GM23338 (cell line): Measurements from ENCODE around the gene SLC24A4. TPM values are rescaled to one million over a fixed set of nuclear protein-coding genes. Genes with fewer than 3 reads are reported as not detected.

Source experiments
- ATAC-seq: fragments of 200-7000 bp; cut with Tn5 transposase; 3 replicates; pipeline ENCODE4 v1.9.1; 2020
- DNase-seq: peaks from one replicate; pipeline ENCODE4 v3.0.0-alpha.2; 2015; ENCODE audit warnings: low spot score
- H2AFZ ChIP-seq: fragments of 200-600 bp; sonication (generic); 2 replicates; pipeline ENCODE4 v1.8.0; 2016; ENCODE audit warnings: antibody characterized with exemption, mild to moderate bottlenecking, moderate library complexity
- H3F3A ChIP-seq: fragments of 200-600 bp; sonication (generic); replicated peaks from 2 replicates; pipeline ENCODE4 v1.8.0; 2017; ENCODE audit warnings: antibody characterized with exemption, mixed run types, low read depth
- H3K27ac ChIP-seq: fragments of 200-600 bp; sonication (generic); 2 replicates; pipeline ENCODE4 v1.6.1; 2016; ENCODE audit warnings: low read depth
- H3K27me3 ChIP-seq: fragments of 200-600 bp; sonication (generic); 2 replicates; pipeline ENCODE4 v1.8.0; 2016; ENCODE audit warnings: mild to moderate bottlenecking, mixed run types, moderate library complexity; ENCODE audit not compliant: insufficient read depth
- H3K36me3 ChIP-seq: fragments of 200-600 bp; sonication (generic); 2 replicates; pipeline ENCODE4 v1.8.0; 2016; ENCODE audit warnings: mild to moderate bottlenecking; ENCODE audit not compliant: insufficient read depth
- H3K4me1 ChIP-seq: fragments of 200-600 bp; sonication (generic); 2 replicates; pipeline ENCODE4 v1.8.0; 2016; ENCODE audit warnings: mild to moderate bottlenecking, moderate library complexity; ENCODE audit not compliant: insufficient read depth
- H3K4me2 ChIP-seq: fragments of 200-600 bp; sonication (generic); 2 replicates; pipeline ENCODE4 v1.7.1; 2017; ENCODE audit warnings: mixed run types
- H3K4me3 ChIP-seq: fragments of 200-600 bp; sonication (generic); 2 replicates; pipeline ENCODE4 v1.6.1; 2016; ENCODE audit warnings: mixed run types
- H3K79me2 ChIP-seq: fragments of 200-600 bp; sonication (generic); replicated peaks from 2 replicates; pipeline ENCODE4 v1.8.0; 2017; ENCODE audit warnings: mild to moderate bottlenecking; ENCODE audit not compliant: insufficient read depth
- H3K9me2 ChIP-seq: fragments of 200-600 bp; sonication (generic); 2 replicates; pipeline ENCODE4 v1.8.0; 2017; ENCODE audit not compliant: insufficient read depth
- H4K20me1 ChIP-seq: fragments of 200-600 bp; sonication (generic); replicated peaks from 2 replicates; pipeline ENCODE4 v1.8.0; 2017; ENCODE audit warnings: mild to moderate bottlenecking; ENCODE audit not compliant: insufficient read depth
- H3K27ac Mint-ChIP-seq: 2 replicates; pipeline ENCODE4 v1.8.0; 2020; ENCODE audit warnings: inconsistent platforms, mild to moderate bottlenecking, moderate library complexity, mixed read lengths
- H3K27me3 Mint-ChIP-seq: 3 replicates; pipeline ENCODE4 v1.8.0; 2022; ENCODE audit warnings: low read depth, mild to moderate bottlenecking, moderate library complexity, mixed read lengths, inconsistent platforms; ENCODE audit not compliant: insufficient read depth, poor library complexity
- H3K36me3 Mint-ChIP-seq: 3 replicates; pipeline ENCODE4 v1.8.0; 2021; ENCODE audit warnings: low read depth, mild to moderate bottlenecking, inconsistent platforms, moderate library complexity, mixed read lengths
- H3K4me1 Mint-ChIP-seq: 3 replicates; pipeline ENCODE4 v1.8.0; 2020; ENCODE audit warnings: mild to moderate bottlenecking, inconsistent platforms, mixed read lengths
- H3K4me3 Mint-ChIP-seq: 3 replicates; pipeline ENCODE4 v1.8.0; 2021; ENCODE audit warnings: moderate library complexity, mild to moderate bottlenecking, inconsistent platforms, mixed read lengths
- H3K9me3 Mint-ChIP-seq: 3 replicates; pipeline ENCODE4 v1.8.0; 2020; ENCODE audit warnings: moderate library complexity, mild to moderate bottlenecking, inconsistent platforms, mixed read lengths
- CREB1 ChIP-seq: fragments of 250-450 bp; sonication (Bioruptor Pico); IDR thresholded peaks from 2 replicates; pipeline ENCODE4 v1.5.0; 2020; ENCODE audit warnings: low read depth, mild to moderate bottlenecking, moderate library complexity
- EZH2phosphoT487 ChIP-seq: fragments of 200-600 bp; sonication (generic); IDR thresholded peaks from one replicate; pipeline ENCODE4 v1.8.1; 2018; ENCODE audit warnings: antibody characterized with exemption; ENCODE audit not compliant: unreplicated experiment
- NANOG ChIP-seq: IDR thresholded peaks from 2 replicates; pipeline ENCODE4 v1.6.1; 2016; ENCODE audit warnings: antibody characterized with exemption, borderline replicate concordance
- STAT1 ChIP-seq: IDR thresholded peaks from one replicate; pipeline ENCODE4 v1.6.1; 2016; ENCODE audit warnings: antibody characterized with exemption; ENCODE audit not compliant: unreplicated experiment
- ZNF331 ChIP-seq: fragments of 250-450 bp; sonication (Bioruptor Pico); IDR thresholded peaks from 2 replicates; pipeline ENCODE4 v1.5.0; 2020; ENCODE audit warnings: low read depth, mild to moderate bottlenecking, moderate library complexity
- polyA plus RNA-seq: library from polyadenylated mRNA; unstranded; fragments of >200 nt; fragmentation: Nextera tagmentation; extraction: Ambion mirVana; gene quantifications from 2 replicates; pipeline ENCODE4 v1.2.1, GENCODE V29; 2016
- total RNA-seq: library from RNA; depleted of rRNA; stranded (reverse); fragments of >200 nt; shearing (Covaris generic); gene quantifications from 2 replicates; pipeline ENCODE4 v1.2.3, GENCODE V29; 2014
- TF ChIP-seq, protein P1 (sequence below): fragments of 250-450 bp; sonication (Bioruptor Pico); IDR thresholded peaks from 2 replicates; pipeline ENCODE4 v1.5.0; 2020; ENCODE audit warnings: mild to moderate bottlenecking, moderate library complexity
- TF ChIP-seq, protein P2 (sequence below), 2 experiments: fragments of 200-600 bp in 1 of 2; sonication (generic) in 1 of 2; conservative IDR thresholded peaks; 2 replicates each; pipeline versions ENCODE4 v1.5.1 to v1.6.1; 2016 to 2017; ENCODE audit warnings: antibody characterized with exemption in 2 of 2, low read depth in 2 of 2, mild to moderate bottlenecking in 2 of 2, moderate library complexity in 1 of 2
- TF ChIP-seq, protein P3 (sequence below): IDR thresholded peaks from one replicate; pipeline ENCODE4 v1.6.1; 2018; ENCODE audit warnings: antibody characterized with exemption; ENCODE audit not compliant: unreplicated experiment
- TF ChIP-seq, protein P4 (sequence below): IDR thresholded peaks from 2 replicates; pipeline ENCODE4 v1.6.1; 2016; ENCODE audit warnings: antibody characterized with exemption

The SLC24A4 gene
- total and polyA plus RNA-seq, 2 experiments from 2014 or later, result 0.06 to 0.38 TPM

DNA sequence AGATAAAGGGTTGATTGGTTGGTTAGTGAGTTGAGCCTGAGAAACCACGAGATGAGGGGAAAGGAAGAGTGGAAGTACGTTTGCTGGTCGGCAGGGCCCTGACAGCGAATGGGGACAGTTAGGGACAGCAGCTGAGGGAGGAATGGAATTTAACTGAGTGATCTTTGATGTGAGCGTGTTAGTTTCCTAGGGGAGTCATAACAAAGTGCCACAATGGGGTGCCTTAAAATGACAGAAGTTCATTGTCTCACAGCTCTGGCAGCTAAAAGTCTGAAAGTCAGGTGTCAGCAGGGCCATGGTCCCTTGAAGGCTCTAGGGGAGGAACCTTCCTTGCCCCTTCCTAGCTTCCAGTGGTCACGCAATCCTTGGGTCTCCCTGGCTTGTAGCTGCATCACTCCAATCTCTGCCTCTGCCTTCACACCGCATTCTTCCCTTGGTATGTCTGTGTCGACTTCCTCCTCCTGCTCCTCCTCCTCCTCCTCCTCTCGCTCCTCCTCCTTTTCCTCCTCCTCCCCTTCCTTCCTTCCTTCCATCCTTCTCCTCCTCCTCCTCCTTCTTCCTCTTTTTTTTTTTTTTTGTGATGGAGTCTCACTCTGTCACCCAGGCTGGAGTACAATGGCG, 164.7 kb downstream of the SLC24A4 start (continued):
- TF ChIP-seq, protein P1, sequence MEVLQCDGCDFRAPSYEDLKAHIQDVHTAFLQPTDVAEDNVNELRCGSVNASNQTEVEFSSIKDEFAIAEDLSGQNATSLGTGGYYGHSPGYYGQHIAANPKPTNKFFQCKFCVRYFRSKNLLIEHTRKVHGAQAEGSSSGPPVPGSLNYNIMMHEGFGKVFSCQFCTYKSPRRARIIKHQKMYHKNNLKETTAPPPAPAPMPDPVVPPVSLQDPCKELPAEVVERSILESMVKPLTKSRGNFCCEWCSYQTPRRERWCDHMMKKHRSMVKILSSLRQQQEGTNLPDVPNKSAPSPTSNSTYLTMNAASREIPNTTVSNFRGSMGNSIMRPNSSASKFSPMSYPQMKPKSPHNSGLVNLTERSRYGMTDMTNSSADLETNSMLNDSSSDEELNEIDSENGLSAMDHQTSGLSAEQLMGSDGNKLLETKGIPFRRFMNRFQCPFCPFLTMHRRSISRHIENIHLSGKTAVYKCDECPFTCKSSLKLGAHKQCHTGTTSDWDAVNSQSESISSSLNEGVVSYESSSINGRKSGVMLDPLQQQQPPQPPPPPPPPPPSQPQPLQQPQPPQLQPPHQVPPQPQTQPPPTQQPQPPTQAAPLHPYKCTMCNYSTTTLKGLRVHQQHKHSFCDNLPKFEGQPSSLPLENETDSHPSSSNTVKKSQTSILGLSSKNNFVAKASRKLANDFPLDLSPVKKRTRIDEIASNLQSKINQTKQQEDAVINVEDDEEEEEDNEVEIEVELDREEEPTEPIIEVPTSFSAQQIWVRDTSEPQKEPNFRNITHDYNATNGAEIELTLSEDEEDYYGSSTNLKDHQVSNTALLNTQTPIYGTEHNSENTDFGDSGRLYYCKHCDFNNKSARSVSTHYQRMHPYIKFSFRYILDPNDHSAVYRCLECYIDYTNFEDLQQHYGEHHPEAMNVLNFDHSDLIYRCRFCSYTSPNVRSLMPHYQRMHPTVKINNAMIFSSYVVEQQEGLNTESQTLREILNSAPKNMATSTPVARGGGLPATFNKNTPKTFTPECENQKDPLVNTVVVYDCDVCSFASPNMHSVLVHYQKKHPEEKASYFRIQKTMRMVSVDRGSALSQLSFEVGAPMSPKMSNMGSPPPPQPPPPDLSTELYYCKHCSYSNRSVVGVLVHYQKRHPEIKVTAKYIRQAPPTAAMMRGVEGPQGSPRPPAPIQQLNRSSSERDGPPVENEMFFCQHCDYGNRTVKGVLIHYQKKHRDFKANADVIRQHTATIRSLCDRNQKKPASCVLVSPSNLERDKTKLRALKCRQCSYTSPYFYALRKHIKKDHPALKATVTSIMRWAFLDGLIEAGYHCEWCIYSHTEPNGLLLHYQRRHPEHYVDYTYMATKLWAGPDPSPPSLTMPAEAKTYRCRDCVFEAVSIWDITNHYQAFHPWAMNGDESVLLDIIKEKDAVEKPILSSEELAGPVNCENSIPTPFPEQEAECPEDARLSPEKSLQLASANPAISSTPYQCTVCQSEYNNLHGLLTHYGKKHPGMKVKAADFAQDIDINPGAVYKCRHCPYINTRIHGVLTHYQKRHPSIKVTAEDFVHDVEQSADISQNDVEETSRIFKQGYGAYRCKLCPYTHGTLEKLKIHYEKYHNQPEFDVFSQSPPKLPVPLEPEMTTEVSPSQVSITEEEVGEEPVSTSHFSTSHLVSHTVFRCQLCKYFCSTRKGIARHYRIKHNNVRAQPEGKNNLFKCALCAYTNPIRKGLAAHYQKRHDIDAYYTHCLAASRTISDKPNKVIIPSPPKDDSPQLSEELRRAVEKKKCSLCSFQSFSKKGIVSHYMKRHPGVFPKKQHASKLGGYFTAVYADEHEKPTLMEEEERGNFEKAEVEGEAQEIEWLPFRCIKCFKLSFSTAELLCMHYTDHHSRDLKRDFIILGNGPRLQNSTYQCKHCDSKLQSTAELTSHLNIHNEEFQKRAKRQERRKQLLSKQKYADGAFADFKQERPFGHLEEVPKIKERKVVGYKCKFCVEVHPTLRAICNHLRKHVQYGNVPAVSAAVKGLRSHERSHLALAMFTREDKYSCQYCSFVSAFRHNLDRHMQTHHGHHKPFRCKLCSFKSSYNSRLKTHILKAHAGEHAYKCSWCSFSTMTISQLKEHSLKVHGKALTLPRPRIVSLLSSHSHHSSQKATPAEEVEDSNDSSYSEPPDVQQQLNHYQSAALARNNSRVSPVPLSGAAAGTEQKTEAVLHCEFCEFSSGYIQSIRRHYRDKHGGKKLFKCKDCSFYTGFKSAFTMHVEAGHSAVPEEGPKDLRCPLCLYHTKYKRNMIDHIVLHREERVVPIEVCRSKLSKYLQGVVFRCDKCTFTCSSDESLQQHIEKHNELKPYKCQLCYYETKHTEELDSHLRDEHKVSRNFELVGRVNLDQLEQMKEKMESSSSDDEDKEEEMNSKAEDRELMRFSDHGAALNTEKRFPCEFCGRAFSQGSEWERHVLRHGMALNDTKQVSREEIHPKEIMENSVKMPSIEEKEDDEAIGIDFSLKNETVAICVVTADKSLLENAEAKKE (CRISPR knock-in tag), result no peak
- TF ChIP-seq, protein P2, sequence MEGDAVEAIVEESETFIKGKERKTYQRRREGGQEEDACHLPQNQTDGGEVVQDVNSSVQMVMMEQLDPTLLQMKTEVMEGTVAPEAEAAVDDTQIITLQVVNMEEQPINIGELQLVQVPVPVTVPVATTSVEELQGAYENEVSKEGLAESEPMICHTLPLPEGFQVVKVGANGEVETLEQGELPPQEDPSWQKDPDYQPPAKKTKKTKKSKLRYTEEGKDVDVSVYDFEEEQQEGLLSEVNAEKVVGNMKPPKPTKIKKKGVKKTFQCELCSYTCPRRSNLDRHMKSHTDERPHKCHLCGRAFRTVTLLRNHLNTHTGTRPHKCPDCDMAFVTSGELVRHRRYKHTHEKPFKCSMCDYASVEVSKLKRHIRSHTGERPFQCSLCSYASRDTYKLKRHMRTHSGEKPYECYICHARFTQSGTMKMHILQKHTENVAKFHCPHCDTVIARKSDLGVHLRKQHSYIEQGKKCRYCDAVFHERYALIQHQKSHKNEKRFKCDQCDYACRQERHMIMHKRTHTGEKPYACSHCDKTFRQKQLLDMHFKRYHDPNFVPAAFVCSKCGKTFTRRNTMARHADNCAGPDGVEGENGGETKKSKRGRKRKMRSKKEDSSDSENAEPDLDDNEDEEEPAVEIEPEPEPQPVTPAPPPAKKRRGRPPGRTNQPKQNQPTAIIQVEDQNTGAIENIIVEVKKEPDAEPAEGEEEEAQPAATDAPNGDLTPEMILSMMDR (conservative IDR thresholded peaks at IDR 0.05; ENCODE audit: low read depth in 2 of 2), result no peak
- no peak for TF ChIP-seq STAT1
- no peak for TF ChIP-seq NANOG
- TF ChIP-seq CREB1 (CRISPR knock-in tag), result no peak

DNA sequence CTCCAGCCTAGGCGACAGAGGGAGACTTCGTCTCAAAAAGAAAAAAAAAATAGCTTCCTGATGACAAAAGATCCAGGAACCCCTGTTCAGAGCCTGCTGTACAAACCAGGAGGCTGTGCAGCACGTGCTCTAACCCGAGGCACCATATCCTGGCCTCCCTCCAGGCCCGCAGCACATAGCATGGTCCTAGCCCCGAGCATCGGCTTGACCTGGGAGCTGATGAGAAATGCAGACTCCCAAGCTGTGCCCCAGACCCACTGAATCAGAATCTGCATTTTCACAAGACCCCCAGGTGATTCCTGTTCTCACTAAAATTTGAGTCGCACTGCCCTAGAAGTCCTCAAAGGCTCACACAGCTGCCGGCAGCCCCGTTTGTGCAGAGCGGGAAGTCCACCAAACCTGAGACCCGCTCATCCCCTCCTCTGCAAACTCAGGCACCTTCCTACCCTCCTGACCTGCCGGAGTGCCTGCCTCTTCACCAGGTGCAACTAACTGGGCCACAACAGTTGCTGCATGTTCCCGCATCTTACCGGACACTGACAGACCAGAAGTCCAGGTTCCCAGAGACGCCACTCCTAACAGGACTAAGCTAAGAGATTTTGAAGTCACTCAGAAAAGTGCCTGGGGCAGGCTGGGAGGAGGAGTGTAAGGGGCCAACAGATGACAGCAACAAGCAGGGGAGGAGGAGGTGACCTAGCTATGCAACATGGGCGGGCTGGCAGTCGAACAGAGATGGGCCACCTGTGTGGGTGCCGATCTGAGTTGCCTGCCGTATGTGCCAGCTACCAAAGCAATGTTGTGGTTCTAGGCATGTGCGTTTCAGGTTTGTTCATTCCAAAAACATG, 166.7 kb downstream of the SLC24A4 start:
- H3K4me3 ChIP-seq, result no peak overlapping the region
- no peaks in the 10 kb centered on the region for H3K27me3 ChIP-seq
- no peaks in the 10 kb centered on the region for H3F3A ChIP-seq
- H3K27me3 Mint-ChIP-seq, result peaks cover 12% of the 10 kb centered on the region
- H3K4me3 Mint-ChIP-seq, result no peak overlapping the region
- H3K9me3 Mint-ChIP-seq, result no peaks in the 10 kb centered on the region; the same call in 2 of the 3 replicates
- no peaks in the 10 kb centered on the region for H3K4me1 ChIP-seq
- ATAC-seq (no peak), DNase-seq (no peak)
- no peak overlapping the region for H3K4me2 ChIP-seq
- no peaks in the 10 kb centered on the region for H3K9me2 ChIP-seq
- H2AFZ ChIP-seq, result no peak overlapping the region
- H3K79me2 ChIP-seq, result no peaks in the 10 kb centered on the region
- H3K27ac ChIP-seq, result no peak overlapping the region
- H3K27ac Mint-ChIP-seq, result no peak overlapping the region
- H4K20me1 ChIP-seq, result no peaks in the 10 kb centered on the region
- H3K36me3 ChIP-seq, result no peaks in the 10 kb centered on the region
- no peaks in the 10 kb centered on the region; the same call in 2 of the 3 replicates for H3K36me3 Mint-ChIP-seq
- H3K4me1 Mint-ChIP-seq, result peaks cover 7% of the 10 kb centered on the region
- TF ChIP-seq NANOG (no peak), ZNF331 (CRISPR knock-in tag) (no peak), EZH2phosphoT487 (no peak)
- TF ChIP-seq, protein P3, sequence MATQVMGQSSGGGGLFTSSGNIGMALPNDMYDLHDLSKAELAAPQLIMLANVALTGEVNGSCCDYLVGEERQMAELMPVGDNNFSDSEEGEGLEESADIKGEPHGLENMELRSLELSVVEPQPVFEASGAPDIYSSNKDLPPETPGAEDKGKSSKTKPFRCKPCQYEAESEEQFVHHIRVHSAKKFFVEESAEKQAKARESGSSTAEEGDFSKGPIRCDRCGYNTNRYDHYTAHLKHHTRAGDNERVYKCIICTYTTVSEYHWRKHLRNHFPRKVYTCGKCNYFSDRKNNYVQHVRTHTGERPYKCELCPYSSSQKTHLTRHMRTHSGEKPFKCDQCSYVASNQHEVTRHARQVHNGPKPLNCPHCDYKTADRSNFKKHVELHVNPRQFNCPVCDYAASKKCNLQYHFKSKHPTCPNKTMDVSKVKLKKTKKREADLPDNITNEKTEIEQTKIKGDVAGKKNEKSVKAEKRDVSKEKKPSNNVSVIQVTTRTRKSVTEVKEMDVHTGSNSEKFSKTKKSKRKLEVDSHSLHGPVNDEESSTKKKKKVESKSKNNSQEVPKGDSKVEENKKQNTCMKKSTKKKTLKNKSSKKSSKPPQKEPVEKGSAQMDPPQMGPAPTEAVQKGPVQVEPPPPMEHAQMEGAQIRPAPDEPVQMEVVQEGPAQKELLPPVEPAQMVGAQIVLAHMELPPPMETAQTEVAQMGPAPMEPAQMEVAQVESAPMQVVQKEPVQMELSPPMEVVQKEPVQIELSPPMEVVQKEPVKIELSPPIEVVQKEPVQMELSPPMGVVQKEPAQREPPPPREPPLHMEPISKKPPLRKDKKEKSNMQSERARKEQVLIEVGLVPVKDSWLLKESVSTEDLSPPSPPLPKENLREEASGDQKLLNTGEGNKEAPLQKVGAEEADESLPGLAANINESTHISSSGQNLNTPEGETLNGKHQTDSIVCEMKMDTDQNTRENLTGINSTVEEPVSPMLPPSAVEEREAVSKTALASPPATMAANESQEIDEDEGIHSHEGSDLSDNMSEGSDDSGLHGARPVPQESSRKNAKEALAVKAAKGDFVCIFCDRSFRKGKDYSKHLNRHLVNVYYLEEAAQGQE, result no peak
- TF ChIP-seq, protein P4, sequence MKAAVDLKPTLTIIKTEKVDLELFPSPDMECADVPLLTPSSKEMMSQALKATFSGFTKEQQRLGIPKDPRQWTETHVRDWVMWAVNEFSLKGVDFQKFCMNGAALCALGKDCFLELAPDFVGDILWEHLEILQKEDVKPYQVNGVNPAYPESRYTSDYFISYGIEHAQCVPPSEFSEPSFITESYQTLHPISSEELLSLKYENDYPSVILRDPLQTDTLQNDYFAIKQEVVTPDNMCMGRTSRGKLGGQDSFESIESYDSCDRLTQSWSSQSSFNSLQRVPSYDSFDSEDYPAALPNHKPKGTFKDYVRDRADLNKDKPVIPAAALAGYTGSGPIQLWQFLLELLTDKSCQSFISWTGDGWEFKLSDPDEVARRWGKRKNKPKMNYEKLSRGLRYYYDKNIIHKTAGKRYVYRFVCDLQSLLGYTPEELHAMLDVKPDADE, result no peak
